ENCODE data around the gene TMEM132D. TPM values are rescaled to one million over a fixed set of nuclear protein-coding genes. Genes with fewer than 3 reads are reported as not detected.

TMEM132D gene
- polyA plus RNA-seq, 1 donor from 2014 or later, result 1.3 TPM

GRCh38 chr12:129097451-129097850, 806.4 kb downstream of the TMEM132D start:
- Histone ChIP-seq H3F3A (ENCODE audit: insufficient read depth, low read length, poor library complexity, severe bottlenecking) (no peaks in the 10 kb centered on the region), H3K9ac (ENCODE audit: low read length) (no peak overlapping the region), H3K4me2 (ENCODE audit: low read length) (no peak overlapping the region), H3K27ac (ENCODE audit: low read length) (no peak overlapping the region), H4K20me1 (ENCODE audit: insufficient read depth) (no peaks in the 10 kb centered on the region), H3K36me3 (ENCODE audit: insufficient read depth, low read length) (no peaks in the 10 kb centered on the region), H3K9me3 (ENCODE audit: low read length) (no peaks in the 10 kb centered on the region), H3K9me2 (ENCODE audit: insufficient read depth, low read length) (no peaks in the 10 kb centered on the region), H2AFZ (ENCODE audit: low read depth, low read length) (no peak overlapping the region), H3K4me3 (ENCODE audit: low read length) (no peak overlapping the region), H3K27me3 (ENCODE audit: insufficient read depth, low read depth, low read length) (no peaks in the 10 kb centered on the region), H3K79me2 (replicated peaks; ENCODE audit: insufficient read depth, low read length) (no peaks in the 10 kb centered on the region)
- TF ChIP-seq RAD21 (conservative IDR thresholded peaks at IDR 0.05) (no peak), TAF1 (IDR thresholded peaks at IDR 0.05; ENCODE audit: low read depth) (no peak), POLR2AphosphoS5 (IDR thresholded peaks at IDR 0.05) (no peak), CTCF (IDR thresholded peaks at IDR 0.05; ENCODE audit: poor library complexity, severe bottlenecking) (no peak), MXI1 (conservative IDR thresholded peaks at IDR 0.05; ENCODE audit: poor library complexity, severe bottlenecking) (no peak), REST (IDR thresholded peaks at IDR 0.05; ENCODE audit: borderline replicate concordance) (no peak), EZH2 (IDR thresholded peaks at IDR 0.05; ENCODE audit: borderline replicate concordance, insufficient read depth, low read length, poor library complexity, severe bottlenecking) (no peak), EP300 (conservative IDR thresholded peaks at IDR 0.05; ENCODE audit: poor library complexity, severe bottlenecking) (no peak), SMC3 (conservative IDR thresholded peaks at IDR 0.05; ENCODE audit: poor library complexity) (no peak)

- Histone ChIP-seq H3K79me2 (replicated peaks; ENCODE audit: insufficient read depth, low read length) (no peaks in the 10 kb centered on the region), H3K9ac (ENCODE audit: low read length) (no peak overlapping the region), H3K27ac (ENCODE audit: low read length) (no peak overlapping the region), H3K4me2 (ENCODE audit: low read length) (no peak overlapping the region), H2AFZ (ENCODE audit: low read depth, low read length) (no peak overlapping the region), H3K9me3 (ENCODE audit: low read length) (no peaks in the 10 kb centered on the region), H3K9me2 (ENCODE audit: insufficient read depth, low read length) (no peaks in the 10 kb centered on the region), H3F3A (ENCODE audit: insufficient read depth, low read length, poor library complexity, severe bottlenecking) (no peaks in the 10 kb centered on the region), H3K27me3 (ENCODE audit: insufficient read depth, low read depth, low read length) (no peaks in the 10 kb centered on the region), H3K36me3 (ENCODE audit: insufficient read depth, low read length) (no peaks in the 10 kb centered on the region), H3K4me3 (ENCODE audit: low read length) (no peak overlapping the region), H4K20me1 (ENCODE audit: insufficient read depth) (no peaks in the 10 kb centered on the region)
- TF ChIP-seq SMC3 (conservative IDR thresholded peaks at IDR 0.05; ENCODE audit: poor library complexity) (no peak), RAD21 (conservative IDR thresholded peaks at IDR 0.05) (no peak), POLR2AphosphoS5 (IDR thresholded peaks at IDR 0.05) (no peak), TAF1 (IDR thresholded peaks at IDR 0.05; ENCODE audit: low read depth) (no peak), REST (IDR thresholded peaks at IDR 0.05; ENCODE audit: borderline replicate concordance) (no peak), EZH2 (IDR thresholded peaks at IDR 0.05; ENCODE audit: borderline replicate concordance, insufficient read depth, low read length, poor library complexity, severe bottlenecking) (no peak), CTCF (IDR thresholded peaks at IDR 0.05; ENCODE audit: poor library complexity, severe bottlenecking) (no peak), MXI1 (conservative IDR thresholded peaks at IDR 0.05; ENCODE audit: poor library complexity, severe bottlenecking) (no peak), EP300 (conservative IDR thresholded peaks at IDR 0.05; ENCODE audit: poor library complexity, severe bottlenecking) (no peak)
Measured at GRCh38 chr12:129096968-129097367, 806.9 kb downstream of the TMEM132D start.

Data from neural cell (in vitro differentiated cells).